Spleen (tissue), 11 donors: ENCODE measurements around the gene IFITM10. TPM values are rescaled to one million over a fixed set of nuclear protein-coding genes. Genes with fewer than 3 reads are reported as not detected.

Experiments
- DNase-seq: peaks from one replicate; pipeline ENCODE4 v3.0.0-alpha.2; 2020
- H3K27ac ChIP-seq, 8 donors: fragments of 200-600 bp; sonication (generic) in 7 of 8; 1 replicate in 4 of 8; 2 replicates in 4 of 8; pipeline versions ENCODE4 v1.5.0 to v1.8.0; 2016 to 2021; ENCODE audit warnings: inconsistent platforms in 4 of 8, mild to moderate bottlenecking in 4 of 8, moderate library complexity in 1 of 8
- H3K27me3 ChIP-seq, 7 donors: fragments of 200-600 bp; sonication (generic) in 6 of 7; replicated peaks in 1 of 7; 1 replicate in 4 of 7; 2 replicates in 3 of 7; pipeline versions ENCODE4 v1.5.0 to v1.8.0; 2016 to 2021; ENCODE audit warnings: inconsistent platforms in 3 of 7, mild to moderate bottlenecking in 1 of 7
- H3K36me3 ChIP-seq, 6 donors: fragments of 200-600 bp; sonication (generic) in 5 of 6; 1 replicate in 4 of 6; 2 replicates in 2 of 6; pipeline versions ENCODE4 v1.5.0 to v1.8.0; 2016 to 2021; ENCODE audit warnings: inconsistent platforms in 2 of 6
- H3K4me1 ChIP-seq, 6 donors: fragments of 200-600 bp; sonication (generic) in 5 of 6; 1 replicate in 3 of 6; 2 replicates in 3 of 6; pipeline versions ENCODE4 v1.5.0 to v1.8.0; 2016 to 2021; ENCODE audit warnings: inconsistent platforms in 3 of 6
- H3K4me3 ChIP-seq, 8 donors: fragments of 200-600 bp; sonication (generic) in 7 of 8; 1 replicate in 4 of 8; 2 replicates in 4 of 8; pipeline versions ENCODE4 v1.5.0 to v1.8.0; 2016 to 2021; ENCODE audit warnings: inconsistent platforms in 4 of 8, mild to moderate bottlenecking in 4 of 8, moderate library complexity in 2 of 8
- H3K9me3 ChIP-seq, 8 donors: fragments of 200-600 bp; sonication (generic) in 7 of 8; 1 replicate in 4 of 8; 2 replicates in 4 of 8; pipeline versions ENCODE4 v1.5.0 to v1.8.0; 2016 to 2021; ENCODE audit warnings: inconsistent platforms in 4 of 8
- CTCF ChIP-seq, 11 experiments: fragments of 200-600 bp in 7 of 11; fragments of 450-650 bp in 4 of 11; sonication (generic) in 4 of 11; IDR thresholded peaks in 8 of 11; conservative IDR thresholded peaks in 3 of 11; 1 replicate in 7 of 11; 2 replicates in 4 of 11; pipeline versions ENCODE4 v1.4.0 to v1.8.0; 2016 to 2021; ENCODE audit warnings: antibody characterized with exemption in 11 of 11, inconsistent platforms in 4 of 11, mild to moderate bottlenecking in 1 of 11
- POLR2A ChIP-seq, 3 donors: fragments of 450-650 bp; IDR thresholded peaks; one replicate each; pipeline ENCODE4 v1.5.1; 2017; ENCODE audit warnings: antibody characterized with exemption in 3 of 3, mild to moderate bottlenecking in 1 of 3
- POLR2AphosphoS5 ChIP-seq, 3 donors: sonication (generic); formaldehyde crosslinking; IDR thresholded peaks; one replicate each; pipeline ENCODE4 v1.5.1; 2017; ENCODE audit warnings: antibody characterized with exemption in 3 of 3
- WGBS, 5 donors: extraction: QIAGEN DNeasy Blood & Tissue Kit in 3 of 5; methylation state at CpG; one replicate each; pipeline versions ENCODE4 v1.1.5 to v1.1.7; 2013 to 2018; 5-methylcytosine and 5-hydroxymethylcytosine counted together
- intact Hi-C: fragments of 100-400 bp; cut with DNase I; formaldehyde crosslinking; loops from one replicate; pipeline ENCODE4 v1.15.0; 2023; ENCODE audit warnings: low total_unique reads
- polyA plus RNA-seq, 3 donors: library from polyadenylated mRNA; stranded (reverse); fragments of 200-250 nt; gene quantifications; one replicate each; pipeline ENCODE4 v1.2.1, GENCODE V29; 2013
- total RNA-seq, 7 donors: library from RNA; depleted of rRNA in 3 of 7; stranded (reverse); fragments of >200 nt in 3 of 7; fragmentation: NEBNext Ultra II Directional in 4 of 7; extraction: Animal tissue kit (Norgen Biotek cat#: 25700) in 4 of 7; gene quantifications; one replicate each; pipeline versions ENCODE4 v1.1.0 to v1.2.1, GENCODE V29; 2016 to 2021
- donor health status: healthy with polysubstance abuse.
- donor health status: DM: no; HTN: no; CAD: no; lungs with moderate emphysema.
- donor health status: DM: no; HTN: no; CAD: no.
- donor health status: Bipolar disorder and iron deficiency.
- donor health status: healthy.
- donor health status: DM: no; HTN: no; CAD: no.
- donor health status: DM: yes; HTN: yes; CAD: no.

The IFITM10 gene
- total and polyA plus RNA-seq, 10 donors, result 0.80 to 41.6 (median 7.3) TPM

GRCh38 chr11:1753229-1753928, 3.0 kb upstream of the IFITM10 start:
- Histone ChIP-seq H3K36me3 (peaks cover 5 to 74% (median 48%) of the 10 kb centered on the region in 6 donors), H3K4me3 (no peak overlapping the region), H3K4me1 (peaks cover 59 to 100% (median 93%) of the 10 kb centered on the region in 6 donors), H3K9me3 (no peaks in the 10 kb centered on the region), H3K27me3 (peaks cover 0 to 29% (median 11%) of the 10 kb centered on the region in 7 donors), H3K27ac (peak overlapping the region in 6 of 8 donors; percentile 8 to 99 (median 60))
- peak; percentile 74 for DNase-seq
- intact Hi-C loops, result no loop called here
- WGBS, 5 donors, result 80 to 86% (median 82%) methylated on average over 31 to 38 of the region's 38 CpGs
- TF ChIP-seq POLR2AphosphoS5 (IDR thresholded peaks at IDR 0.05) (peak in 2 of 3 donors; percentile 32 to 52), POLR2A (IDR thresholded peaks at IDR 0.05) (no peak)

- Histone ChIP-seq H3K4me3 (peak overlapping the region in 1 of 8 donors; percentile 3), H3K27me3 (peaks cover 0 to 34% (median 12%) of the 10 kb centered on the region in 7 donors), H3K36me3 (peaks cover 5 to 72% (median 48%) of the 10 kb centered on the region in 6 donors), H3K4me1 (peaks cover 54 to 100% (median 91%) of the 10 kb centered on the region in 6 donors), H3K9me3 (no peaks in the 10 kb centered on the region), H3K27ac (peak overlapping the region in 6 of 8 donors; percentile 16 to 99 (median 70))
- intact Hi-C loops, result no loop called here
- TF ChIP-seq POLR2AphosphoS5 (IDR thresholded peaks at IDR 0.05), result peak in 2 of 3 donors; percentile 8 to 34
- TF ChIP-seq CTCF (IDR thresholded peaks at IDR 0.05 in 8 of 11, conservative IDR thresholded peaks at IDR 0.05 in 3 of 11), result no peak
- 78 to 86% (median 81%) methylated on average over 10 of the region's 10 CpGs for WGBS, 5 donors
- peak; percentile 68 for DNase-seq
Measured at GRCh38 chr11:1752907-1753228, 2.5 kb upstream of the IFITM10 start.

GRCh38 chr11:1751999-1752906, 1.9 kb upstream of the IFITM10 start:
- Histone ChIP-seq H3K36me3 (peaks cover 5 to 72% (median 45%) of the 10 kb centered on the region in 6 donors), H3K27ac (peak overlapping the region in 7 of 8 donors; percentile 16 to 99 (median 67)), H3K4me1 (peaks cover 48 to 100% (median 88%) of the 10 kb centered on the region in 6 donors), H3K4me3 (peak overlapping the region in 1 of 8 donors; percentile 3), H3K27me3 (peaks cover 0 to 36% (median 12%) of the 10 kb centered on the region in 7 donors), H3K9me3 (no peaks in the 10 kb centered on the region)
- intact Hi-C loops, result no loop called here
- peak; percentile 80 for DNase-seq
- TF ChIP-seq POLR2A (IDR thresholded peaks at IDR 0.05) (no peak), CTCF (IDR thresholded peaks at IDR 0.05 in 8 of 11, conservative IDR thresholded peaks at IDR 0.05 in 3 of 11) (no peak), POLR2AphosphoS5 (IDR thresholded peaks at IDR 0.05) (peak in 2 of 3 donors; percentile 30 to 60)
- 61 to 79% (median 63%) methylated on average over 9 to 24 of the region's 24 CpGs for WGBS, 5 donors

GRCh38 chr11:1751531-1751921, 1.1 kb upstream of the IFITM10 start:
- intact Hi-C loops, result no loop called here
- peaks cover 0 to 36% (median 12%) of the 10 kb centered on the region in 7 donors for H3K27me3 ChIP-seq
- H3K36me3 ChIP-seq, result peaks cover 5 to 72% (median 38%) of the 10 kb centered on the region in 6 donors
- no peaks in the 10 kb centered on the region for H3K9me3 ChIP-seq
- peak; percentile 59 for DNase-seq
- H3K27ac ChIP-seq, result peak overlapping the region; percentile 27 to 99 (median 72)
- peaks cover 40 to 100% (median 88%) of the 10 kb centered on the region in 6 donors for H3K4me1 ChIP-seq
- 37 to 72% (median 55%) methylated on average over 5 of the region's 5 CpGs for WGBS, 5 donors
- TF ChIP-seq POLR2AphosphoS5 (IDR thresholded peaks at IDR 0.05) (peak in 2 of 3 donors; percentile 32 to 33), POLR2A (IDR thresholded peaks at IDR 0.05) (no peak)
- H3K4me3 ChIP-seq, result no peak overlapping the region
